H1 (cell line): Measurements from ENCODE around the gene DZIP1L. TPM values are rescaled to one million over a fixed set of nuclear protein-coding genes. Genes with fewer than 3 reads are reported as not detected.

Source experiments
- CTCF ChIA-PET: fragments of 300-600 bp; sonication (Branson Sonifier 250); formaldehyde crosslinking; loops from one replicate; lab custom pipeline; 2021; ENCODE audit not compliant: partially characterized antibody; lab: Charles Lee
- POLR2A ChIA-PET: fragments of 300-600 bp; sonication (Branson Sonifier 250); formaldehyde crosslinking; loops from one replicate; lab custom pipeline; 2021; ENCODE audit warnings: inconsistent platforms; ENCODE audit not compliant: partially characterized antibody; lab: Charles Lee
- DNase-seq, 2 experiments: peaks; one replicate each; pipeline versions ENCODE4 v3.0.0 to v3.0.0-alpha.2; 2010 to 2022; ENCODE audit warnings: low spot score in 2 of 2, low read depth in 1 of 2, mixed read lengths in 1 of 2
- FAIRE-seq: peaks from 2 replicates; lab custom pipeline; 2011; peaks lifted over from hg19 to GRCh38; lab: Jason Lieb, UNC
- H2AFZ ChIP-seq: 2 replicates; pipeline ENCODE4 v1.8.1; 2012; ENCODE audit warnings: low read length, inconsistent platforms
- H2AK5ac ChIP-seq: 2 replicates; pipeline ENCODE4 v1.6.1; 2013; ENCODE audit warnings: low read depth, low read length
- H2BK120ac ChIP-seq: replicated peaks from 2 replicates; pipeline ENCODE3; 2013; ENCODE audit warnings: low read depth, low read length, inconsistent platforms
- H2BK12ac ChIP-seq: 2 replicates; pipeline ENCODE4 v1.6.1; 2013; ENCODE audit warnings: low read depth, low read length
- H2BK15ac ChIP-seq: 2 replicates; pipeline ENCODE4 v1.6.1; 2013; ENCODE audit warnings: low read length
- H2BK20ac ChIP-seq: 2 replicates; pipeline ENCODE4 v1.6.1; 2013; ENCODE audit warnings: low read length
- H2BK5ac ChIP-seq: 2 replicates; pipeline ENCODE4 v1.6.1; 2013; ENCODE audit warnings: low read depth, low read length
- H3K14ac ChIP-seq: 2 replicates; pipeline ENCODE4 v1.6.1; 2013; ENCODE audit warnings: inconsistent platforms; ENCODE audit not compliant: insufficient read length
- H3K18ac ChIP-seq: 2 replicates; pipeline ENCODE4 v1.6.1; 2013; ENCODE audit warnings: low read length; ENCODE audit errors: extremely low read depth
- H3K23ac ChIP-seq: 2 replicates; pipeline ENCODE4 v1.6.1; 2013; ENCODE audit warnings: inconsistent platforms; ENCODE audit not compliant: insufficient read length
- H3K23me2 ChIP-seq: 2 replicates; pipeline ENCODE4 v1.6.1; 2013; ENCODE audit warnings: low read depth, low read length
- H3K27ac ChIP-seq: 2 replicates; pipeline ENCODE4 v1.6.1; 2011; ENCODE audit warnings: low read depth, low read length, inconsistent platforms
- H3K27me3 ChIP-seq, 4 experiments: replicated peaks in 1 of 4; 1 replicate in 1 of 4; 2 replicates in 3 of 4; pipeline versions ENCODE4 v1.6.1 to v1.8.1; 2011 to 2013; ENCODE audit warnings: low read length in 3 of 4, mild to moderate bottlenecking in 3 of 4, inconsistent platforms in 2 of 4, mixed read lengths in 2 of 4, moderate library complexity in 1 of 4; ENCODE audit not compliant: control insufficient read depth in 3 of 4, insufficient read depth in 3 of 4; ENCODE audit errors: extremely low read depth in 1 of 4
- H3K36me3 ChIP-seq, 4 experiments: 2 replicates each; pipeline versions ENCODE4 v1.6.1 to v1.8.1; 2011 to 2013; ENCODE audit warnings: mild to moderate bottlenecking in 4 of 4, low read length in 3 of 4, moderate library complexity in 2 of 4, control low read depth in 1 of 4, inconsistent platforms in 1 of 4; ENCODE audit not compliant: insufficient read depth in 4 of 4, control insufficient read depth in 2 of 4
- H3K4ac ChIP-seq: replicated peaks from 2 replicates; pipeline ENCODE3; 2013; ENCODE audit warnings: low read length, low read depth, mixed read lengths, inconsistent platforms; ENCODE audit not compliant: insufficient read length
- H3K4me1 ChIP-seq, 4 experiments: replicated peaks in 1 of 4; 1 replicate in 1 of 4; 2 replicates in 3 of 4; pipeline versions ENCODE4 v1.6.1 to v1.8.1; 2011 to 2013; ENCODE audit warnings: low read length in 3 of 4, inconsistent platforms in 2 of 4, mixed read lengths in 1 of 4; ENCODE audit not compliant: insufficient read depth in 4 of 4, control insufficient read depth in 3 of 4
- H3K4me2 ChIP-seq, 2 experiments: 2 replicates each; pipeline versions ENCODE4 v1.6.1 to v1.8.1; 2011 to 2013; ENCODE audit warnings: low read depth in 2 of 2, low read length in 2 of 2, control low read depth in 1 of 2, inconsistent platforms in 1 of 2, mild to moderate bottlenecking in 1 of 2; ENCODE audit not compliant: insufficient read depth in 1 of 2
- H3K4me3 ChIP-seq, 4 experiments: fragments of 200-600, 300-600 bp in 1 of 4; sonication (generic), shearing (Covaris generic), sonication (Bioruptor Twin) in 1 of 4; 2 replicates each; pipeline versions ENCODE4 v1.5.1 to v1.8.1; 2011 to 2016; ENCODE audit warnings: low read length in 4 of 4, low read depth in 3 of 4, control low read depth in 2 of 4, inconsistent platforms in 2 of 4, mild to moderate bottlenecking in 2 of 4, mixed read lengths in 1 of 4, moderate library complexity in 1 of 4; ENCODE audit not compliant: insufficient read depth in 2 of 4; ENCODE audit errors: extremely low read depth in 1 of 4
- H3K56ac ChIP-seq: replicated peaks from 2 replicates; pipeline ENCODE3; 2013; ENCODE audit warnings: low read depth, mild to moderate bottlenecking, mixed read lengths, low read length, inconsistent platforms; ENCODE audit not compliant: insufficient read length
- H3K79me1 ChIP-seq: 2 replicates; pipeline ENCODE4 v1.6.1; 2013; ENCODE audit warnings: low read depth, low read length, control low read depth
- H3K79me2 ChIP-seq, 2 experiments: 2 replicates each; pipeline versions ENCODE4 v1.6.1 to v1.8.1; 2012 to 2013; ENCODE audit warnings: low read length in 2 of 2, mild to moderate bottlenecking in 2 of 2, inconsistent platforms in 1 of 2; ENCODE audit not compliant: insufficient read depth in 2 of 2, control insufficient read depth in 1 of 2
- H3K9ac ChIP-seq, 4 experiments: replicated peaks in 1 of 4; 1 replicate in 1 of 4; 2 replicates in 3 of 4; pipeline versions ENCODE4 v1.6.1 to v1.8.1; 2011 to 2013; ENCODE audit warnings: low read depth in 3 of 4, low read length in 3 of 4, control low read depth in 2 of 4, mild to moderate bottlenecking in 2 of 4, moderate library complexity in 2 of 4, inconsistent platforms in 1 of 4; ENCODE audit errors: extremely low read depth in 1 of 4
- H3K9me3 ChIP-seq, 2 experiments: 2 replicates each; pipeline versions ENCODE4 v1.6.1 to v1.8.1; 2012 to 2013; ENCODE audit warnings: mild to moderate bottlenecking in 2 of 2, moderate library complexity in 2 of 2, control low read depth in 1 of 2, inconsistent platforms in 1 of 2, low read depth in 1 of 2, low read length in 1 of 2, mixed read lengths in 1 of 2; ENCODE audit not compliant: insufficient read depth in 2 of 2
- H4K20me1 ChIP-seq, 2 experiments: replicated peaks in 1 of 2; 2 replicates each; pipeline versions ENCODE3 to v1.8.1; 2011 to 2013; ENCODE audit warnings: inconsistent platforms in 2 of 2, low read length in 2 of 2, mild to moderate bottlenecking in 1 of 2; ENCODE audit not compliant: insufficient read depth in 2 of 2, control insufficient read depth in 1 of 2
- H4K5ac ChIP-seq: 2 replicates; pipeline ENCODE4 v1.6.1; 2013; ENCODE audit warnings: low read length, low read depth, mixed read lengths, inconsistent platforms; ENCODE audit not compliant: insufficient read length
- H4K8ac ChIP-seq: 2 replicates; pipeline ENCODE4 v1.8.0; 2013; ENCODE audit warnings: mild to moderate bottlenecking, moderate library complexity, low read length, inconsistent platforms; ENCODE audit not compliant: insufficient read depth; ENCODE audit errors: extremely low read depth
- H4K91ac ChIP-seq: replicated peaks from 2 replicates; pipeline ENCODE3; 2013; ENCODE audit warnings: low read length, mixed read lengths, inconsistent platforms; ENCODE audit not compliant: insufficient read length
- EZH2 ChIP-seq: fragments of 200-600 bp; sonication (generic); IDR thresholded peaks from 2 replicates; pipeline ENCODE4 v1.7.1; 2012; ENCODE audit warnings: low read depth, mild to moderate bottlenecking, moderate library complexity, low read length, inconsistent platforms; ENCODE audit not compliant: severe bottlenecking
- GABPA ChIP-seq: IDR thresholded peaks from 2 replicates; pipeline ENCODE4 v1.6.1; 2011; ENCODE audit warnings: mild to moderate bottlenecking, low read length, moderate library complexity, borderline replicate concordance; ENCODE audit not compliant: insufficient read depth
- HDAC6 ChIP-seq: IDR thresholded peaks from one replicate; pipeline ENCODE4 v1.7.1; 2012; ENCODE audit warnings: low read depth, mild to moderate bottlenecking, inconsistent platforms, low read length, moderate library complexity
- MAFK ChIP-seq: IDR thresholded peaks from 2 replicates; pipeline ENCODE4 v1.6.1; 2012; ENCODE audit warnings: low read depth, mild to moderate bottlenecking, improper control_type of control experiment, low read length
- POU5F1 ChIP-seq: IDR thresholded peaks from 2 replicates; pipeline ENCODE4 v1.6.1; 2011; ENCODE audit warnings: low read depth, mild to moderate bottlenecking, low read length, moderate library complexity
- SIRT6 ChIP-seq: IDR thresholded peaks from one replicate; pipeline ENCODE4 v1.7.1; 2012; ENCODE audit warnings: low read length, inconsistent platforms
- SIX5 ChIP-seq: IDR thresholded peaks from 2 replicates; pipeline ENCODE4 v1.6.1; 2011; ENCODE audit warnings: mild to moderate bottlenecking, low read depth, low read length
- SP4 ChIP-seq: IDR thresholded peaks from 2 replicates; pipeline ENCODE4 v1.6.1; 2012; ENCODE audit warnings: low read length, inconsistent platforms
- TEAD4 ChIP-seq: IDR thresholded peaks from 2 replicates; pipeline ENCODE4 v1.6.1; 2012; ENCODE audit warnings: low read depth, low read length, inconsistent platforms, mixed read lengths
- WGBS, 2 experiments: shearing (Covaris generic) in 1 of 2; methylation state at CpG; one replicate each; pipeline versions ENCODE4 v1.1.6 to v1.1.7; 2013 to 2015; ENCODE audit warnings: low lambda C conversion rate in 2 of 2, mixed read lengths in 2 of 2, inconsistent platforms in 1 of 2, low coverage in 1 of 2, missing lambda C conversion rate in 1 of 2; ENCODE audit not compliant: insufficient replicate concordance in 2 of 2, insufficient coverage in 1 of 2, insufficient read length in 1 of 2; ENCODE audit errors: extremely low coverage in 1 of 2, missing lambda C conversion rate in 1 of 2; 5-methylcytosine and 5-hydroxymethylcytosine counted together
- polyA plus RNA-seq, 7 experiments: library from polyadenylated mRNA; depleted of rRNA in 3 of 7; stranded (reverse) in 5 of 7; unstranded in 2 of 7; fragments of >200 nt in 5 of 7; fragments of 200-250 nt in 2 of 7; gene quantifications; 1 replicate in 5 of 7; 2 replicates in 1 of 7; 4 replicates in 1 of 7; pipeline versions ENCODE4 v1.2.1 to v1.2.3, GENCODE V29; 2011 to 2013; ENCODE audit warnings: missing spikeins in 2 of 7, mixed read lengths in 2 of 7
- total RNA-seq: library from RNA; stranded (reverse); fragmentation: NEBNext Ultra II Directional; extraction: Animal tissue kit (Norgen Biotek cat#: 25700); gene quantifications from 2 replicates; pipeline ENCODE4 v1.2.1, GENCODE V29; 2021
- TF ChIP-seq, protein P1 (sequence below): IDR thresholded peaks from 2 replicates; pipeline ENCODE4 v1.6.1; 2011; ENCODE audit warnings: low read length, improper control_type of control experiment
- TF ChIP-seq, protein P2 (sequence below): IDR thresholded peaks from 2 replicates; pipeline ENCODE4 v1.6.1; 2011; ENCODE audit warnings: low read depth, mild to moderate bottlenecking, low read length; ENCODE audit not compliant: insufficient read depth

The DZIP1L gene
- total and polyA plus RNA-seq, 2 of the 8 experiments (the other 6 are each of a cell fraction or from before 2014, with no cell fraction given): 6.5 to 8.3 TPM

DNA sequence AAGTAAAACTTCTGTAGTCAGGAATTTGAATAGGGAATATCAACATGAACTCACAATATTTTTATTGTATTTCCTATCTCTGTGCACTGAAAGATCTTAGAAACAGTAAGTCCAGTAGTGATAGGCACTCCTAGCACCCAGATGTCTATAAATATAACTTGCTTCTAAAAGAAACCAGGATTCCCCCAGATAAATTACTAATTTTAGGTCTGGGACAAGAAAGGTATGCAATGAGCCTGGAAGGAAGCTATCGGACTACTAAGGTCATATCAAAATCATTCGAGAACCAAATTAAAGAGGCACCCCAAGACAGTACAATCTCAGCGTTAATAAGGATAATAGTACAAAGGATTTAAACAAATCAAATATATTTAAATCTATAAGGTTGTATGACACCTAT lies 58.0 kb downstream of the DZIP1L start:
- Histone ChIP-seq H3K18ac (no peak overlapping the region), H4K5ac (no peak overlapping the region), H3K79me1 (no peaks in the 10 kb centered on the region), H3K4ac (no peak overlapping the region), H3K27me3 (no peaks in the 10 kb centered on the region), H3K14ac (no peak overlapping the region), H3K9ac (no peak overlapping the region), H2BK12ac (no peak overlapping the region), H3K4me2 (no peak overlapping the region), H4K20me1 (no peaks in the 10 kb centered on the region), H2BK15ac (no peak overlapping the region), H3K23me2 (no peaks in the 10 kb centered on the region), H3K36me3 (peaks cover 0 to 3% (median 0%) of the 10 kb centered on the region in 4 experiments; a peak in 2 of 8 replicates), H2AK5ac (no peak overlapping the region), H2AFZ (no peak overlapping the region), H3K9me3 (no peaks in the 10 kb centered on the region), H3K79me2 (no peaks in the 10 kb centered on the region), H3K56ac (no peak overlapping the region), H2BK5ac (no peak overlapping the region), H2BK20ac (no peak overlapping the region), H3K23ac (no peak overlapping the region), H3K4me3 (no peak overlapping the region), H2BK120ac (no peak overlapping the region), H4K91ac (no peak overlapping the region), H3K4me1 (peaks cover 0 to 3% (median 1%) of the 10 kb centered on the region in 4 experiments; a peak in 3 of 7 replicates)
- no peak for FAIRE-seq
- ChIA-PET CTCF (interaction anchor here (1.0 to 1.6 kb wide), 3 partner anchors 9 to 47 kb away, joined by 3 to 7 read pairs (median 5); partner anchors contain the start of gene CLDN18), POLR2A (no interaction called here)
- WGBS, 2 experiments: 88% methylated on average over 3 of the region's 3 CpGs; no CpG with 5 or more reads in 1 of the 2 experiments
- TF ChIP-seq POU5F1: no peak
- TF ChIP-seq HDAC6: no peak
- TF ChIP-seq, protein P1, sequence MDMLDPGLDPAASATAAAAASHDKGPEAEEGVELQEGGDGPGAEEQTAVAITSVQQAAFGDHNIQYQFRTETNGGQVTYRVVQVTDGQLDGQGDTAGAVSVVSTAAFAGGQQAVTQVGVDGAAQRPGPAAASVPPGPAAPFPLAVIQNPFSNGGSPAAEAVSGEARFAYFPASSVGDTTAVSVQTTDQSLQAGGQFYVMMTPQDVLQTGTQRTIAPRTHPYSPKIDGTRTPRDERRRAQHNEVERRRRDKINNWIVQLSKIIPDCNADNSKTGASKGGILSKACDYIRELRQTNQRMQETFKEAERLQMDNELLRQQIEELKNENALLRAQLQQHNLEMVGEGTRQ: no peak
- no peak for TF ChIP-seq GABPA
- no peak for TF ChIP-seq SIRT6
- no peak for TF ChIP-seq SIX5
- no peak for TF ChIP-seq SP4
- TF ChIP-seq TEAD4: no peak
- TF ChIP-seq MAFK: no peak
- no peak for TF ChIP-seq EZH2
- TF ChIP-seq, protein P2, sequence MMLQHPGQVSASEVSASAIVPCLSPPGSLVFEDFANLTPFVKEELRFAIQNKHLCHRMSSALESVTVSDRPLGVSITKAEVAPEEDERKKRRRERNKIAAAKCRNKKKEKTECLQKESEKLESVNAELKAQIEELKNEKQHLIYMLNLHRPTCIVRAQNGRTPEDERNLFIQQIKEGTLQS: no peak
- TF ChIP-seq, all 59 proteins: peak for 0
- Histone ChIP-seq H3K27ac (no peak overlapping the region), H4K8ac (no peak overlapping the region)
- DNase-seq: no peak
